T-cell (primary cell): ENCODE results near the gene CALR3. TPM values are rescaled to one million over a fixed set of nuclear protein-coding genes. Genes with fewer than 3 reads are reported as not detected.

Experiments used
- ATAC-seq, 4 experiments: fragments of 200-7000 bp in 3 of 4; fragments of 150-1000 bp in 1 of 4; cut with Tn5 transposase; replicated peaks in 1 of 4; 1 replicate in 3 of 4; 2 replicates in 1 of 4; pipeline ENCODE4 v1.10.0; 2021; ENCODE audit warnings: moderate library complexity in 3 of 4, mild to moderate bottlenecking in 2 of 4, moderate number of reproducible peaks in 1 of 4
- CTCF ChIA-PET, 2 donors: fragments of 300-600 bp; sonication (Branson Sonifier 250); formaldehyde crosslinking; loops; one replicate each; lab custom pipeline; 2022; ENCODE audit warnings: antibody characterized with exemption in 2 of 2; lab: Charles Lee
- POLR2A ChIA-PET, 2 donors: fragments of 300-600 bp; sonication (Branson Sonifier 250); formaldehyde crosslinking; loops; one replicate each; lab custom pipeline; 2022; ENCODE audit warnings: antibody characterized with exemption in 2 of 2; lab: Charles Lee
- DNase-seq, 35 experiments: peaks; one replicate each; pipeline versions ENCODE4 v3.0.0 to v3.0.0-alpha.2; 2013 to 2023
- H3K27ac ChIP-seq: one replicate; pipeline ENCODE4 v1.5.1; 2013; ENCODE audit warnings: low read length
- H3K27me3 ChIP-seq, 2 experiments: replicated peaks in 1 of 2; 1 replicate in 1 of 2; 2 replicates in 1 of 2; pipeline versions ENCODE4 v1.6.1 to v1.7.0; 2013; ENCODE audit warnings: low read length in 1 of 2, mixed read lengths in 1 of 2; ENCODE audit not compliant: control insufficient read depth in 2 of 2, insufficient read depth in 2 of 2; ENCODE audit errors: extremely low read depth in 1 of 2
- H3K36me3 ChIP-seq, 2 donors: 1 replicate in 1 of 2; 2 replicates in 1 of 2; pipeline versions ENCODE4 v1.6.1 to v1.7.0; 2013; ENCODE audit warnings: low read length in 1 of 2; ENCODE audit not compliant: control insufficient read depth in 2 of 2, insufficient read depth in 1 of 2; ENCODE audit errors: extremely low read depth in 1 of 2
- H3K4me1 ChIP-seq, 2 experiments: 1 replicate in 1 of 2; 2 replicates in 1 of 2; pipeline versions ENCODE4 v1.6.1 to v1.7.0; 2013; ENCODE audit warnings: low read length in 2 of 2, mixed read lengths in 1 of 2; ENCODE audit not compliant: insufficient read depth in 2 of 2, control insufficient read depth in 1 of 2; ENCODE audit errors: extremely low read depth in 1 of 2
- H3K4me3 ChIP-seq, 2 donors: 1 replicate in 1 of 2; 2 replicates in 1 of 2; pipeline versions ENCODE4 v1.5.1 to v1.7.0; 2013; ENCODE audit warnings: mild to moderate bottlenecking in 2 of 2, low read length in 1 of 2, moderate library complexity in 1 of 2; ENCODE audit not compliant: control insufficient read depth in 1 of 2; ENCODE audit errors: extremely low read depth in 1 of 2
- H3K9me3 ChIP-seq: 2 replicates; pipeline ENCODE4 v1.7.0; 2013
- H3K27ac Mint-ChIP-seq, 2 donors: one replicate each; pipeline ENCODE4 v1.8.0; 2020 to 2021; ENCODE audit warnings: mild to moderate bottlenecking in 2 of 2, mixed read lengths in 2 of 2
- H3K27me3 Mint-ChIP-seq, 2 donors: one replicate each; pipeline ENCODE4 v1.8.0; 2021 to 2022; ENCODE audit warnings: mixed read lengths in 2 of 2
- H3K36me3 Mint-ChIP-seq: one replicate; pipeline ENCODE4 v1.8.0; 2021; ENCODE audit warnings: mixed read lengths
- H3K4me1 Mint-ChIP-seq, 3 donors: one replicate each; pipeline ENCODE4 v1.8.0; 2020 to 2022; ENCODE audit warnings: mixed read lengths in 3 of 3, mild to moderate bottlenecking in 1 of 3
- H3K4me3 Mint-ChIP-seq, 3 donors: one replicate each; pipeline ENCODE4 v1.8.0; 2020 to 2022; ENCODE audit warnings: mild to moderate bottlenecking in 3 of 3, mixed read lengths in 3 of 3, moderate library complexity in 3 of 3
- H3K9me3 Mint-ChIP-seq, 3 donors: one replicate each; pipeline ENCODE4 v1.8.0; 2020 to 2022; ENCODE audit warnings: mixed read lengths in 3 of 3
- WGBS: methylation state at CpG from one replicate; pipeline ENCODE4 v1.1.5; 2013; ENCODE audit warnings: missing lambda C conversion rate; ENCODE audit not compliant: insufficient coverage; 5-methylcytosine and 5-hydroxymethylcytosine counted together
- total RNA-seq, 35 experiments: library from RNA in 6 of 35; stranded (reverse) in 6 of 35; fragments of 120-200 nt in 1 of 35; gene quantifications; one replicate each; pipeline versions ENCODE4 v1.2.1 to v1.2.4 and lab custom pipeline; 2013 to 2026

The CALR3 gene
- total RNA-seq, 5 donors from 2014 or later (not counting 1 experiment from before 2014, with no cell fraction given), result not detected

- WGBS, result 98% methylated on average over 12 of the region's 12 CpGs
Measured at GRCh38 chr19:16531380-16531669, 35.4 kb upstream of the CALR3 start.

GRCh38 chr19:16530540-16531379, 34.8 kb upstream of the CALR3 start:
- H3K27me3 Mint-ChIP-seq, result no peaks in the 10 kb centered on the region
- no peaks in the 10 kb centered on the region for H3K9me3 Mint-ChIP-seq
- H3K4me3 Mint-ChIP-seq, result no peak overlapping the region
- H3K27me3 ChIP-seq, result no peaks in the 10 kb centered on the region
- no peak overlapping the region for H3K4me3 ChIP-seq
- H3K36me3 Mint-ChIP-seq, result peaks cover 37% of the 10 kb centered on the region
- H3K36me3 ChIP-seq, result peaks cover 45 to 87% of the 10 kb centered on the region in 2 donors
- H3K4me1 Mint-ChIP-seq, result peaks cover 0 to 2% (median 2%) of the 10 kb centered on the region in 3 donors
- no peak for DNase-seq
- H3K4me1 ChIP-seq, result no peaks in the 10 kb centered on the region
- no peak for ATAC-seq
- CTCF ChIA-PET, result no interaction called here
- no peak overlapping the region for H3K27ac ChIP-seq
- POLR2A ChIA-PET, result no interaction called here
- no peak overlapping the region for H3K27ac Mint-ChIP-seq
- no peaks in the 10 kb centered on the region for H3K9me3 ChIP-seq
- WGBS, result 96% methylated on average over 26 of the region's 43 CpGs

More at GRCh38 chr19:16531380-16531669, 35.4 kb upstream of the CALR3 start:
- no peaks in the 10 kb centered on the region for H3K27me3 Mint-ChIP-seq
- no peak for ATAC-seq
- peaks cover 0 to 3% (median 2%) of the 10 kb centered on the region in 3 donors for H3K4me1 Mint-ChIP-seq
- Histone ChIP-seq H3K4me3 (no peak overlapping the region), H3K27me3 (no peaks in the 10 kb centered on the region), H3K4me1 (no peaks in the 10 kb centered on the region), H3K9me3 (no peaks in the 10 kb centered on the region), H3K36me3 (peaks cover 50 to 88% of the 10 kb centered on the region in 2 donors), H3K27ac (no peak overlapping the region)
- POLR2A ChIA-PET, result no interaction called here
- DNase-seq, result no peak
- peaks cover 40% of the 10 kb centered on the region for H3K36me3 Mint-ChIP-seq
- no peak overlapping the region for H3K4me3 Mint-ChIP-seq
- no peak overlapping the region for H3K27ac Mint-ChIP-seq
- CTCF ChIA-PET, result no interaction called here
- H3K9me3 Mint-ChIP-seq, result no peaks in the 10 kb centered on the region

- H3K27me3 ChIP-seq, result no peaks in the 10 kb centered on the region
- H3K4me3 Mint-ChIP-seq, result no peak overlapping the region
- ATAC-seq (no peak), DNase-seq (no peak)
- H3K36me3 ChIP-seq, result peaks cover 37 to 89% of the 10 kb centered on the region in 2 donors
- H3K4me1 Mint-ChIP-seq, result no peaks in the 10 kb centered on the region
- H3K27ac Mint-ChIP-seq, result no peak overlapping the region
- no peaks in the 10 kb centered on the region for H3K27me3 Mint-ChIP-seq
- POLR2A ChIA-PET, result interaction anchor here in 1 of 2 donors (0.6 kb wide), 1 partner anchor 34 kb away, joined by 3 read pairs; the partner anchor contains the start of gene CALR3
- H3K27ac ChIP-seq, result no peak overlapping the region
- peaks cover 36% of the 10 kb centered on the region for H3K36me3 Mint-ChIP-seq
- CTCF ChIA-PET, result interaction anchor here in 1 of 2 donors (0.6 kb wide), 1 partner anchor 133 kb away, joined by 3 read pairs; no protein-coding TSS in a partner anchor
- no peaks in the 10 kb centered on the region for H3K9me3 ChIP-seq
- no peak overlapping the region for H3K4me3 ChIP-seq
- no peaks in the 10 kb centered on the region for H3K9me3 Mint-ChIP-seq
- 93% methylated on average over 25 of the region's 25 CpGs for WGBS
- no peaks in the 10 kb centered on the region for H3K4me1 ChIP-seq
Measured at GRCh38 chr19:16529466-16530144, 33.6 kb upstream of the CALR3 start.

- Histone ChIP-seq H3K27me3 (no peaks in the 10 kb centered on the region), H3K36me3 (peaks cover 29 to 95% of the 10 kb centered on the region in 2 donors), H3K4me1 (no peaks in the 10 kb centered on the region), H3K9me3 (no peaks in the 10 kb centered on the region), H3K4me3 (no peak overlapping the region), H3K27ac (no peak overlapping the region)
- ChIA-PET POLR2A (interaction anchor here (0.6 to 0.8 kb wide), 3 partner anchors 30 to 52 kb away, joined by 3 to 6 read pairs (median 4); no protein-coding TSS in a partner anchor), CTCF (interaction anchor here in 1 of 2 donors (1.0 kb wide), 1 partner anchor 17 kb away, joined by 3 read pairs; no protein-coding TSS in a partner anchor)
- H3K4me1 Mint-ChIP-seq, result no peaks in the 10 kb centered on the region
- H3K4me3 Mint-ChIP-seq, result no peak overlapping the region
- peaks cover 41% of the 10 kb centered on the region for H3K36me3 Mint-ChIP-seq
- DNase-seq (peak in 31 of 35 experiments; percentile 9 to 65 (median 38)), ATAC-seq (peak in 2 of 4 experiments; percentile 57 to 59)
- no peaks in the 10 kb centered on the region for H3K27me3 Mint-ChIP-seq
- H3K9me3 Mint-ChIP-seq, result no peaks in the 10 kb centered on the region
- WGBS, result 100% methylated on average over 1 of the region's 12 CpGs
- no peak overlapping the region for H3K27ac Mint-ChIP-seq
Measured at GRCh38 chr19:16527971-16528521, 32.1 kb upstream of the CALR3 start.

GRCh38 chr19:16527334-16527935, 31.5 kb upstream of the CALR3 start:
- Mint-ChIP-seq H3K36me3 (peaks cover 46% of the 10 kb centered on the region), H3K4me1 (no peaks in the 10 kb centered on the region), H3K4me3 (no peak overlapping the region), H3K27me3 (no peaks in the 10 kb centered on the region), H3K9me3 (no peaks in the 10 kb centered on the region), H3K27ac (no peak overlapping the region)
- CTCF ChIA-PET, result interaction anchor here in 1 of 2 donors (1.0 kb wide), 1 partner anchor 16 kb away, joined by 3 read pairs; no protein-coding TSS in a partner anchor
- POLR2A ChIA-PET, result no interaction called here
- no peaks in the 10 kb centered on the region for H3K27me3 ChIP-seq
- no peak for DNase-seq
- H3K27ac ChIP-seq, result no peak overlapping the region
- H3K4me1 ChIP-seq, result no peaks in the 10 kb centered on the region
- ATAC-seq, result no peak
- H3K4me3 ChIP-seq, result no peak overlapping the region
- WGBS, result 86% methylated on average over 14 of the region's 14 CpGs
- peaks cover 32 to 95% of the 10 kb centered on the region in 2 donors for H3K36me3 ChIP-seq
- no peaks in the 10 kb centered on the region for H3K9me3 ChIP-seq
